Ishikawa (cell line): ENCODE results near the gene IL4R.

Experiments
- EP300 ChIP-seq: IDR thresholded peaks from 2 replicates; pipeline ENCODE4 v1.6.1; 2012; ENCODE audit warnings: borderline replicate concordance
- NFIC ChIP-seq: IDR thresholded peaks from 2 replicates; pipeline ENCODE4 v1.6.1; 2012
- TCF12 ChIP-seq: IDR thresholded peaks from 2 replicates; pipeline ENCODE4 v1.6.1; 2012; ENCODE audit warnings: low read depth
- YY1 ChIP-seq: IDR thresholded peaks from 2 replicates; pipeline ENCODE4 v1.6.1; 2012; ENCODE audit warnings: low read depth
- TF ChIP-seq, protein P1 (sequence below): IDR thresholded peaks from 2 replicates; pipeline ENCODE4 v1.6.1; 2012
- TF ChIP-seq, protein P2 (sequence below): IDR thresholded peaks from 2 replicates; pipeline ENCODE4 v1.6.1; 2012; ENCODE audit warnings: low read depth, mild to moderate bottlenecking
- TF ChIP-seq, protein P3 (sequence below): IDR thresholded peaks from 2 replicates; pipeline ENCODE4 v1.6.1; 2012

DNA sequence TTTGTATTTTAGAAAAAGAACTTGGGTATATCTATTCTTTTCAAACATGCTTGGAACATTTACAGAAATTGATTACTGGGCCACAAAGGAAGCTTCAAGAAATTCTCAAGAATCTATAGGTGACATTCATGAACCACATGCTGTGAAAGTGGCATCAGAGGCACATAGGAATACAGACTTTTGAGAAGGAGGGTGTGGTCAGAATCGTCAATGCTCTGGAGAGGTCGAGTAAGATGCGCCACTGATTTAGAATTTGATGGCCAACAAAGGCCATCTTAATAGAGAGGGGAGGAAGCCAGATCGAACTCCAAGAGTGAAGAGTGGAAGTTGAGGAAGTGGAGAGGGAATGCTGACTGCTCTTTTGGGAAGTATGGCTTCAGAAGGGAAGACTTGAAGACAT lies 41.7 kb upstream of the IL4R start:
- TF ChIP-seq, protein P1, sequence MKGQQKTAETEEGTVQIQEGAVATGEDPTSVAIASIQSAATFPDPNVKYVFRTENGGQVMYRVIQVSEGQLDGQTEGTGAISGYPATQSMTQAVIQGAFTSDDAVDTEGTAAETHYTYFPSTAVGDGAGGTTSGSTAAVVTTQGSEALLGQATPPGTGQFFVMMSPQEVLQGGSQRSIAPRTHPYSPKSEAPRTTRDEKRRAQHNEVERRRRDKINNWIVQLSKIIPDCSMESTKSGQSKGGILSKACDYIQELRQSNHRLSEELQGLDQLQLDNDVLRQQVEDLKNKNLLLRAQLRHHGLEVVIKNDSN = no peak
- TF ChIP-seq, protein P2, sequence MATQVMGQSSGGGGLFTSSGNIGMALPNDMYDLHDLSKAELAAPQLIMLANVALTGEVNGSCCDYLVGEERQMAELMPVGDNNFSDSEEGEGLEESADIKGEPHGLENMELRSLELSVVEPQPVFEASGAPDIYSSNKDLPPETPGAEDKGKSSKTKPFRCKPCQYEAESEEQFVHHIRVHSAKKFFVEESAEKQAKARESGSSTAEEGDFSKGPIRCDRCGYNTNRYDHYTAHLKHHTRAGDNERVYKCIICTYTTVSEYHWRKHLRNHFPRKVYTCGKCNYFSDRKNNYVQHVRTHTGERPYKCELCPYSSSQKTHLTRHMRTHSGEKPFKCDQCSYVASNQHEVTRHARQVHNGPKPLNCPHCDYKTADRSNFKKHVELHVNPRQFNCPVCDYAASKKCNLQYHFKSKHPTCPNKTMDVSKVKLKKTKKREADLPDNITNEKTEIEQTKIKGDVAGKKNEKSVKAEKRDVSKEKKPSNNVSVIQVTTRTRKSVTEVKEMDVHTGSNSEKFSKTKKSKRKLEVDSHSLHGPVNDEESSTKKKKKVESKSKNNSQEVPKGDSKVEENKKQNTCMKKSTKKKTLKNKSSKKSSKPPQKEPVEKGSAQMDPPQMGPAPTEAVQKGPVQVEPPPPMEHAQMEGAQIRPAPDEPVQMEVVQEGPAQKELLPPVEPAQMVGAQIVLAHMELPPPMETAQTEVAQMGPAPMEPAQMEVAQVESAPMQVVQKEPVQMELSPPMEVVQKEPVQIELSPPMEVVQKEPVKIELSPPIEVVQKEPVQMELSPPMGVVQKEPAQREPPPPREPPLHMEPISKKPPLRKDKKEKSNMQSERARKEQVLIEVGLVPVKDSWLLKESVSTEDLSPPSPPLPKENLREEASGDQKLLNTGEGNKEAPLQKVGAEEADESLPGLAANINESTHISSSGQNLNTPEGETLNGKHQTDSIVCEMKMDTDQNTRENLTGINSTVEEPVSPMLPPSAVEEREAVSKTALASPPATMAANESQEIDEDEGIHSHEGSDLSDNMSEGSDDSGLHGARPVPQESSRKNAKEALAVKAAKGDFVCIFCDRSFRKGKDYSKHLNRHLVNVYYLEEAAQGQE = no peak
- TF ChIP-seq EP300 = no peak
- TF ChIP-seq TCF12 = no peak
- TF ChIP-seq, protein P3, sequence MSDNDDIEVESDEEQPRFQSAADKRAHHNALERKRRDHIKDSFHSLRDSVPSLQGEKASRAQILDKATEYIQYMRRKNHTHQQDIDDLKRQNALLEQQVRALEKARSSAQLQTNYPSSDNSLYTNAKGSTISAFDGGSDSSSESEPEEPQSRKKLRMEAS = no peak
- no peak for TF ChIP-seq YY1
- no peak for TF ChIP-seq NFIC
